Panc1 (cell line): ENCODE results near the gene NSUN2.

Experiments
- POLR2AphosphoS5 ChIP-seq: IDR thresholded peaks from 2 replicates; pipeline ENCODE4 v1.6.1; 2012; ENCODE audit warnings: mild to moderate bottlenecking, low read depth, low read length, moderate library complexity
- REST ChIP-seq, 2 experiments: IDR thresholded peaks; 2 replicates each; pipeline ENCODE4 v1.6.1; 2011 to 2012; ENCODE audit warnings: low read depth in 2 of 2, control low read depth in 1 of 2, low read length in 1 of 2, mild to moderate bottlenecking in 1 of 2, moderate library complexity in 1 of 2; ENCODE audit not compliant: insufficient read depth in 1 of 2
- SIN3A ChIP-seq: IDR thresholded peaks from 2 replicates; pipeline ENCODE4 v1.6.1; 2012; ENCODE audit warnings: low read depth, mild to moderate bottlenecking, low read length, moderate library complexity, borderline replicate concordance; ENCODE audit not compliant: insufficient read depth
- TF ChIP-seq, protein P1 (sequence below): fragments of 450-650 bp; IDR thresholded peaks from 2 replicates; pipeline ENCODE4 v1.5.1; 2017; ENCODE audit warnings: mild to moderate bottlenecking

DNA sequence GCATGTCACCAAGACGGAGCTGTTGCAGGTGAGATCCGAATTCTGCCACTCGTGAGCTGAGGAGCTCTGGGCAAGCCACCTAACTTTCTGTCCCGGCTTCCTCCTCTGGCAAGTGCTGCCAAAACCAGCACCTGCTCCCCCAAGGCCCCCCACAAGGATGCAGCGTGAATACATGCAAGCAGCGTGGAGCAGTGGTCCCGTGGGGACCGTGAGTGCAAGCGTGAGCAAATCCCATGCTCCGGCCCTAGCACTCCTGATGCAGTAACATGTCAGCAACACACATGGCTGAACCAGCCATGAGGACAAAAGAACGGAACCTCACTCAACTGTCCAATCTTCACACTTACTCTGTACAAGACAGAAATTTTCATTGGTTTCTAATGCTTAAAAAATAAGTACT, 31.0 kb downstream of the NSUN2 start:
- TF ChIP-seq, protein P1, sequence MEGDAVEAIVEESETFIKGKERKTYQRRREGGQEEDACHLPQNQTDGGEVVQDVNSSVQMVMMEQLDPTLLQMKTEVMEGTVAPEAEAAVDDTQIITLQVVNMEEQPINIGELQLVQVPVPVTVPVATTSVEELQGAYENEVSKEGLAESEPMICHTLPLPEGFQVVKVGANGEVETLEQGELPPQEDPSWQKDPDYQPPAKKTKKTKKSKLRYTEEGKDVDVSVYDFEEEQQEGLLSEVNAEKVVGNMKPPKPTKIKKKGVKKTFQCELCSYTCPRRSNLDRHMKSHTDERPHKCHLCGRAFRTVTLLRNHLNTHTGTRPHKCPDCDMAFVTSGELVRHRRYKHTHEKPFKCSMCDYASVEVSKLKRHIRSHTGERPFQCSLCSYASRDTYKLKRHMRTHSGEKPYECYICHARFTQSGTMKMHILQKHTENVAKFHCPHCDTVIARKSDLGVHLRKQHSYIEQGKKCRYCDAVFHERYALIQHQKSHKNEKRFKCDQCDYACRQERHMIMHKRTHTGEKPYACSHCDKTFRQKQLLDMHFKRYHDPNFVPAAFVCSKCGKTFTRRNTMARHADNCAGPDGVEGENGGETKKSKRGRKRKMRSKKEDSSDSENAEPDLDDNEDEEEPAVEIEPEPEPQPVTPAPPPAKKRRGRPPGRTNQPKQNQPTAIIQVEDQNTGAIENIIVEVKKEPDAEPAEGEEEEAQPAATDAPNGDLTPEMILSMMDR = no peak
- TF ChIP-seq REST (IDR thresholded peaks at IDR 0.05; ENCODE audit: insufficient read depth in 1 of 2, low read depth in 2 of 2, low read length in 1 of 2) = no peak
- no peak for TF ChIP-seq POLR2AphosphoS5
- TF ChIP-seq SIN3A = no peak
